Lung microvascular endothelial cell (primary cell): ENCODE measurements around the gene MYO3A. TPM values are rescaled to one million over a fixed set of nuclear protein-coding genes. Genes with fewer than 3 reads are reported as not detected.
"Not testable (repeated sequence)": the region's sequence is repeated elsewhere in the genome, so short reads cannot be mapped to it uniquely, and the experiment has no call there.

Experiments used
- DNase-seq, 2 donors: peaks; one replicate each; pipeline versions ENCODE4 v3.0.0 to v3.0.0-alpha.2; 2010; ENCODE audit warnings: low read depth in 2 of 2
- total RNA-seq: library from RNA; depleted of rRNA; stranded (reverse); fragments of >200 nt; gene quantifications from 2 replicates; pipeline ENCODE4 v1.2.1, GENCODE V29; 2014

The MYO3A gene
- total RNA-seq, 1 donor from 2014 or later = not detected

- no peak for DNase-seq
Measured at GRCh38 chr10:26087666-26088065, 153.6 kb downstream of the MYO3A start.

- DNase-seq = no peak
Measured at GRCh38 chr10:26090026-26090425, 156.0 kb downstream of the MYO3A start.

- DNase-seq = no peak
Measured at GRCh38 chr10:26090762-26091161, 156.7 kb downstream of the MYO3A start.

- DNase-seq = no peak
Measured at GRCh38 chr10:26093229-26093628, 159.2 kb downstream of the MYO3A start.

GRCh38 chr10:26095781-26096180 lies 161.8 kb downstream of the MYO3A start:
- no peak for DNase-seq

- not testable (repeated sequence) for DNase-seq
Measured at GRCh38 chr10:26097549-26097948, 163.5 kb downstream of the MYO3A start.

GRCh38 chr10:26112532-26112931 lies 178.5 kb downstream of the MYO3A start:
- DNase-seq = no peak

- no peak for DNase-seq
Measured at GRCh38 chr10:26138613-26139012, 204.6 kb downstream of the MYO3A start.

- DNase-seq = no peak
Measured at GRCh38 chr10:26156019-26156418, 222.0 kb downstream of the MYO3A start.

GRCh38 chr10:26157734-26158133 lies 223.7 kb downstream of the MYO3A start:
- DNase-seq = no peak

- no peak for DNase-seq
Measured at GRCh38 chr10:26169466-26169865, 235.4 kb downstream of the MYO3A start.

GRCh38 chr10:26172131-26172530 lies 238.1 kb downstream of the MYO3A start:
- no peak for DNase-seq

- DNase-seq = no peak
Measured at GRCh38 chr10:26173837-26174236, 239.8 kb downstream of the MYO3A start.

GRCh38 chr10:26177341-26177740 lies 243.3 kb downstream of the MYO3A start:
- DNase-seq = no peak

- DNase-seq = no peak
Measured at GRCh38 chr10:26194275-26194674, 260.2 kb downstream of the MYO3A start.

- no peak for DNase-seq
Measured at GRCh38 chr10:26197248-26197647, 263.2 kb downstream of the MYO3A start.

GRCh38 chr10:26198119-26198518 lies 264.1 kb downstream of the MYO3A start:
- no peak for DNase-seq

- DNase-seq = no peak
Measured at GRCh38 chr10:26199841-26200240, 265.8 kb downstream of the MYO3A start.

GRCh38 chr10:26205223-26205622 lies 271.2 kb downstream of the MYO3A start:
- DNase-seq = no peak

GRCh38 chr10:26211781-26212444 lies 277.9 kb downstream of the MYO3A start:
- DNase-seq = no peak

GRCh38 chr10:26212511-26212910 lies 278.5 kb downstream of the MYO3A start:
- no peak for DNase-seq

- no peak for DNase-seq
Measured at GRCh38 chr10:26213157-26213800, 279.2 kb downstream of the MYO3A start.

GRCh38 chr10:26214004-26214403 lies 280.0 kb downstream of the MYO3A start:
- DNase-seq = no peak
